ENCODE data around the gene CACNA1S. TPM values are rescaled to one million over a fixed set of nuclear protein-coding genes. Genes with fewer than 3 reads are reported as not detected.

Gene CACNA1S
- total and polyA plus RNA-seq, 2 donors (not counting 1 experiment from before 2014, with no cell fraction given): not detected

DNA sequence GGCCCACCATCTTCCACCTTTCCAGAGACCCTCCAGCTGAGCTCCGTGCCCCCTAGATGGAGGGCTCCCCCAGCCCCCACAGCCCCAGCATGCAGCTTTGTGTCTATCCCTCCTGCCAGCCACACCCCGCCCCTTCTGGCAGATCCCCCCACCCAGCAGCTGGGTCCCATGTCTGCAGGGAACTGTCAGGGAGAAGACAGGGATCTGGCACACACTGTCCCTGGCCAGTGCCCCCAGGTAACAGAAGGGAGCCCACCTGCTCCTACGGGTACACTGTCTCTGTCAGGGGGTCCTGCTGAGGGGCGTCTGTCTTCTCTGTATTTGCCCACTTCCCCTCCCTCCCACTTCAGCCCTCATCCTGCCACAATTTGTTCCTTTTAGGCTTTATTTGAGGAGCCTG, 77.6 kb downstream of the CACNA1S start:
- Histone ChIP-seq H3K4me3 (ENCODE audit: control extremely low read depth in 1 of 5, extremely low read depth in 1 of 5, insufficient read depth in 1 of 5, low read depth in 2 of 5, low read length in 4 of 5) (no peak overlapping the region), H3K36me3 (replicated peaks in 1 of 2; ENCODE audit: control extremely low read depth in 1 of 2, control insufficient read depth in 1 of 2, extremely low read depth in 1 of 2, insufficient read depth in 2 of 2, low read length in 1 of 2) (no peaks in the 10 kb centered on the region), H3K79me2 (ENCODE audit: control insufficient read depth, insufficient read depth, low read length) (no peaks in the 10 kb centered on the region), H3K27me3 (replicated peaks in 1 of 4; ENCODE audit: control extremely low read depth in 1 of 4, control insufficient read depth in 3 of 4, insufficient read depth in 4 of 4, low read length in 3 of 4) (no peaks in the 10 kb centered on the region), H3K4me2 (replicated peaks; ENCODE audit: low read depth, low read length, poor library complexity, severe bottlenecking) (no peak overlapping the region), H3K27ac (ENCODE audit: low read length in 2 of 2) (no peak overlapping the region), H3K9me3 (ENCODE audit: control extremely low read depth in 1 of 3, control insufficient read depth in 2 of 3, insufficient read depth in 1 of 3, low read length in 2 of 3) (no peaks in the 10 kb centered on the region), H4K20me1 (ENCODE audit: control insufficient read depth, insufficient read depth, low read length, poor library complexity, severe bottlenecking) (no peaks in the 10 kb centered on the region), H3K4me1 (ENCODE audit: control insufficient read depth in 2 of 2, insufficient read depth in 2 of 2, low read length in 2 of 2) (no peaks in the 10 kb centered on the region), H2AFZ (ENCODE audit: insufficient read depth, low read depth, low read length, poor library complexity, severe bottlenecking) (no peak overlapping the region), H3K9ac (ENCODE audit: low read length) (no peak overlapping the region)
- Mint-ChIP-seq H3K4me1 (no peaks in the 10 kb centered on the region), H3K9me3 (ENCODE audit: insufficient read depth) (no peaks in the 10 kb centered on the region), H3K27ac (no peak overlapping the region), H3K27me3 (no peaks in the 10 kb centered on the region), H3K4me3 (no peak overlapping the region)
- TF ChIP-seq, protein P1, sequence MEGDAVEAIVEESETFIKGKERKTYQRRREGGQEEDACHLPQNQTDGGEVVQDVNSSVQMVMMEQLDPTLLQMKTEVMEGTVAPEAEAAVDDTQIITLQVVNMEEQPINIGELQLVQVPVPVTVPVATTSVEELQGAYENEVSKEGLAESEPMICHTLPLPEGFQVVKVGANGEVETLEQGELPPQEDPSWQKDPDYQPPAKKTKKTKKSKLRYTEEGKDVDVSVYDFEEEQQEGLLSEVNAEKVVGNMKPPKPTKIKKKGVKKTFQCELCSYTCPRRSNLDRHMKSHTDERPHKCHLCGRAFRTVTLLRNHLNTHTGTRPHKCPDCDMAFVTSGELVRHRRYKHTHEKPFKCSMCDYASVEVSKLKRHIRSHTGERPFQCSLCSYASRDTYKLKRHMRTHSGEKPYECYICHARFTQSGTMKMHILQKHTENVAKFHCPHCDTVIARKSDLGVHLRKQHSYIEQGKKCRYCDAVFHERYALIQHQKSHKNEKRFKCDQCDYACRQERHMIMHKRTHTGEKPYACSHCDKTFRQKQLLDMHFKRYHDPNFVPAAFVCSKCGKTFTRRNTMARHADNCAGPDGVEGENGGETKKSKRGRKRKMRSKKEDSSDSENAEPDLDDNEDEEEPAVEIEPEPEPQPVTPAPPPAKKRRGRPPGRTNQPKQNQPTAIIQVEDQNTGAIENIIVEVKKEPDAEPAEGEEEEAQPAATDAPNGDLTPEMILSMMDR (IDR thresholded peaks at IDR 0.05): no peak
- no peak for TF ChIP-seq EZH2 (IDR thresholded peaks at IDR 0.05; ENCODE audit: borderline replicate concordance, insufficient read depth, low read depth, low read length, poor library complexity, severe bottlenecking)
- intact Hi-C loops (cut with micrococcal nuclease): no loop called here
- ATAC-seq (ENCODE audit: low read depth): no peak
- POLR2A ChIA-PET: no interaction called here
- 93% methylated on average over 4 of the region's 4 CpGs for WGBS (ENCODE audit: insufficient coverage)
- CTCF ChIA-PET: interaction anchor here (1.4 to 11.8 kb wide), 3 partner anchors 12 to 55 kb away, joined by 5 to 168 read pairs (median 6); no protein-coding TSS in a partner anchor
- no peak for DNase-seq

DNA sequence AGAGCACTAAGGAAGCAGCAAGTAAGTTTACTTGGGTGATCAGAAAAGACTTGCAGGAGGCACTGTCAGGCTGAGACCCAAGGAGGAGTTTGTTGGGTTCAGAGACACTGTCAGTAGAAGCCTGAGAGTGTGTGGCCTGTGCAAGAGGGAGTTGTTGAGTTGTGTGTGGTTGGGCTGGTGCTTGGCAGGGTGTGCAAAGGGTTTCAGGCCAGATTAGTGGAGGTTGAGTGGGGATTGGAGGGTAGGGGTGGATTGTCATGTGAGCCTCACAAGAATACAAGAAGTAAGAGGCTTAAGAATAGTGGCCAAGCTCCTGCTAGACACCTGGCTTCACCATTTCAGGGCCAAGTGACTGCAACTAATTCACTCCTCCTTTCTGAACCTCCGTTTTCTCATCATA, 79.8 kb downstream of the CACNA1S start:
- Histone ChIP-seq H3K4me2 (replicated peaks; ENCODE audit: low read depth, low read length, poor library complexity, severe bottlenecking) (no peak overlapping the region), H2AFZ (ENCODE audit: insufficient read depth, low read depth, low read length, poor library complexity, severe bottlenecking) (no peak overlapping the region), H3K79me2 (ENCODE audit: control insufficient read depth, insufficient read depth, low read length) (no peaks in the 10 kb centered on the region), H3K4me1 (ENCODE audit: control insufficient read depth in 2 of 2, insufficient read depth in 2 of 2, low read length in 2 of 2) (peaks cover 0 to 3% of the 10 kb centered on the region in 2 donors), H4K20me1 (ENCODE audit: control insufficient read depth, insufficient read depth, low read length, poor library complexity, severe bottlenecking) (no peaks in the 10 kb centered on the region), H3K4me3 (ENCODE audit: control extremely low read depth in 1 of 5, extremely low read depth in 1 of 5, insufficient read depth in 1 of 5, low read depth in 2 of 5, low read length in 4 of 5) (no peak overlapping the region), H3K27ac (ENCODE audit: low read length in 2 of 2) (no peak overlapping the region), H3K9me3 (ENCODE audit: control extremely low read depth in 1 of 3, control insufficient read depth in 2 of 3, insufficient read depth in 1 of 3, low read length in 2 of 3) (no peaks in the 10 kb centered on the region), H3K9ac (ENCODE audit: low read length) (no peak overlapping the region), H3K36me3 (replicated peaks in 1 of 2; ENCODE audit: control extremely low read depth in 1 of 2, control insufficient read depth in 1 of 2, extremely low read depth in 1 of 2, insufficient read depth in 2 of 2, low read length in 1 of 2) (no peaks in the 10 kb centered on the region), H3K27me3 (replicated peaks in 1 of 4; ENCODE audit: control extremely low read depth in 1 of 4, control insufficient read depth in 3 of 4, insufficient read depth in 4 of 4, low read length in 3 of 4) (no peaks in the 10 kb centered on the region)
- intact Hi-C loops (cut with micrococcal nuclease): no loop called here
- Mint-ChIP-seq H3K27ac (no peak overlapping the region), H3K4me3 (no peak overlapping the region), H3K9me3 (ENCODE audit: insufficient read depth) (no peaks in the 10 kb centered on the region), H3K4me1 (peaks cover 7% of the 10 kb centered on the region), H3K27me3 (no peaks in the 10 kb centered on the region)
- ChIA-PET CTCF (no interaction called here), POLR2A (no interaction called here)
- no CpG with 5 or more reads among the region's 1 CpG for WGBS (ENCODE audit: insufficient coverage)
- no peak for ATAC-seq (ENCODE audit: low read depth)
- DNase-seq: no peak
- TF ChIP-seq, protein P1 (IDR thresholded peaks at IDR 0.05): no peak
- TF ChIP-seq EZH2 (IDR thresholded peaks at IDR 0.05; ENCODE audit: borderline replicate concordance, insufficient read depth, low read depth, low read length, poor library complexity, severe bottlenecking): no peak

Measured in B cell (primary cell).